T-helper 1 cell treated with Interleukin-12 subunit alpha and Interleukin-12 subunit beta and Interleukin-4 antibody, amounts not matched to agents 30 μg/mL and 1 μg/mL, for 36 hours (primary cell): ENCODE results near the gene CWF19L1.

ENCODE experiments used
- H3K27ac Mint-ChIP-seq: one replicate; pipeline ENCODE4 v1.8.0; 2021; ENCODE audit warnings: mild to moderate bottlenecking, mixed read lengths
- H3K27me3 Mint-ChIP-seq: one replicate; pipeline ENCODE4 v1.8.0; 2021; ENCODE audit warnings: low read depth, mixed read lengths
- H3K36me3 Mint-ChIP-seq: one replicate; pipeline ENCODE4 v1.8.0; 2021; ENCODE audit warnings: low read depth, mixed read lengths
- H3K4me1 Mint-ChIP-seq: one replicate; pipeline ENCODE4 v1.8.0; 2021; ENCODE audit warnings: low read depth, mixed read lengths
- H3K4me3 Mint-ChIP-seq: one replicate; pipeline ENCODE4 v1.8.0; 2021; ENCODE audit warnings: mild to moderate bottlenecking, moderate library complexity, mixed read lengths
- H3K9me3 Mint-ChIP-seq: one replicate; pipeline ENCODE4 v1.8.0; 2021; ENCODE audit warnings: mixed read lengths

CWF19L1 gene

DNA sequence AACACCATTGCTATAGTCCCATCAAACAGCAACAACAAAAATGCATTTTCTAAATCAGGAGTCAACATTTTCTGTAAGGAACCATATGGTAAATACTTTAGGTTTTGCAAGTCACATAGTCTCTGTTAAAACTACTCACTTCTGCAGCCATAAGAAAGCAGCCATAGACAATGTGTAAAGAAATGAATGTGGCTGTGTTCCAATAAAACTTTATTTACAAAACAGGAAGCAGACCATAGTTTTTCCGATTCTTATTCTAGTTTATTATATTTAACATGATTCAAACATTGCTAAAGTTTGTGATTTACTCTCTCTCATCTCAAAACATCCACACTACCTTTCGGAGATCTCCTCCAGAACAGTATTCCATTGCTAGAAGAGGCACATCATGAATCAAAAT, 44.9 kb downstream of the CWF19L1 start:
- Mint-ChIP-seq H3K9me3 (no peaks in the 10 kb centered on the region), H3K27me3 (no peaks in the 10 kb centered on the region), H3K27ac (no peak overlapping the region), H3K4me3 (no peak overlapping the region), H3K4me1 (peaks cover 8% of the 10 kb centered on the region), H3K36me3 (peaks cover 36% of the 10 kb centered on the region)

DNA sequence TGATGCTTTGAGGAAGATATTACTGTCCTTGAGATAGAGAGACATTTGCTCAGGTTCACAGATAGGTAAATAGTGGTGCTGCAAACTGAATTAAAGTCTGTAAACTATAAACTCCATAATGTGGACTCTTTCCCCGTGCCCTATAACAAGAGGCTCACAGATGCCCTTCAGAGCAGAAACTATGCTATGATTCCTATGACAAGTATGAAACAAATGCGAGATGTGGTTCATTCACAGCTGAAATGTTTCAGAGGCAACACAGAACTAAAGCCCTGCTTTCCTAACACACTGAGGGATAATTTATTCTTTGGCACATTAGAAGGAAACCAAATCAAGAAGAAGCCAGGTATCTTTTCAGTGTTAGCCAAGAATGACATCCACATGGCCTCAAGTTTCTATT, 51.4 kb downstream of the CWF19L1 start:
- Mint-ChIP-seq H3K27me3 (no peaks in the 10 kb centered on the region), H3K27ac (no peak overlapping the region), H3K4me3 (no peak overlapping the region), H3K4me1 (no peaks in the 10 kb centered on the region), H3K36me3 (peaks cover 40% of the 10 kb centered on the region), H3K9me3 (no peaks in the 10 kb centered on the region)

GRCh38 chr10:100209303-100209702, 58.1 kb downstream of the CWF19L1 start:
- no peak overlapping the region for H3K27ac Mint-ChIP-seq
- no peaks in the 10 kb centered on the region for H3K27me3 Mint-ChIP-seq
- H3K4me1 Mint-ChIP-seq = peaks cover 5% of the 10 kb centered on the region
- no peak overlapping the region for H3K4me3 Mint-ChIP-seq
- H3K9me3 Mint-ChIP-seq = no peaks in the 10 kb centered on the region
- peaks cover 24% of the 10 kb centered on the region for H3K36me3 Mint-ChIP-seq

DNA sequence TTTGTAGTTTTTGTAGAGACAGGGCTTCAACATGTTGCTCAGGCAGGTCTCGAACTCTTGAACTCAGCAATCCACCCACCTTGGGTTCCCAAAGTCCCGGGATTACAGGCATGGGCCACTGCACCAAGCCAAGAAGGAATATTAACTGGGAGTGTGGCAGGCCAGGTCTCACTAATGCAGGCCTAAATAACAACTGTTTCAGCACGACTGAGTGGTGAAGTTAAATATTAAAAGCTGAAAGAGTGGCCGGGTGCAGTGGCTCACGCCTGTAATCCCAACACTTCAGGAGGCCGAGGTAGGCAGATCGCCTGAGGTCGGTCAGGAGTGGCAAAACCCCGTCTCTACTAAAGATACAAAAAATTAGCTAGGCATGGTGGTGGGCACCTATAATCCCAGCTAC, 59.2 kb downstream of the CWF19L1 start:
- peaks cover 24% of the 10 kb centered on the region for H3K36me3 Mint-ChIP-seq
- no peak overlapping the region for H3K27ac Mint-ChIP-seq
- H3K9me3 Mint-ChIP-seq = no peaks in the 10 kb centered on the region
- no peak overlapping the region for H3K4me3 Mint-ChIP-seq
- H3K4me1 Mint-ChIP-seq = peaks cover 5% of the 10 kb centered on the region
- no peaks in the 10 kb centered on the region for H3K27me3 Mint-ChIP-seq

GRCh38 chr10:100204370-100204769, 63.1 kb downstream of the CWF19L1 start:
- H3K36me3 Mint-ChIP-seq = peaks cover 42% of the 10 kb centered on the region
- H3K27ac Mint-ChIP-seq = no peak overlapping the region
- no peaks in the 10 kb centered on the region for H3K27me3 Mint-ChIP-seq
- H3K9me3 Mint-ChIP-seq = no peaks in the 10 kb centered on the region
- H3K4me3 Mint-ChIP-seq = no peak overlapping the region
- H3K4me1 Mint-ChIP-seq = peaks cover 7% of the 10 kb centered on the region

DNA sequence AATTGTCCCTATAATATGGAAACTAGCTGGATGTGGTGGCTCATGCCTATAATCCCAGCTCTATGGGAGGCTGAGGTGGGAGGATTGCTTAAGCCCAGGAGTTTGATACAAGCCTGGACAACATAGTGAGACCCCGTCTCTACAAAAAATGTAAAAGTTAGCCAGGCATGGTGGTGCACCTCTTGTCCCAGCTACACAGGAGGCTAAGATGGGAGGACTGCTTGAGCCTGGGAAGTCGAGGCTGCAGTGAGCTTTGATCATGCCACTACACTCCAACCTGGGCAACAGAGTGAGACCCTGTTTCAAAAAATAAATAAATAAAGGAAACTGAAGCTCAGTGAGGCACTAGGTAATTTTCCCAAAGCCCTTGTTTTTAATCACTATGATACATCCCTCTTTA, 65.9 kb downstream of the CWF19L1 start:
- Mint-ChIP-seq H3K36me3 (peaks cover 52% of the 10 kb centered on the region), H3K27ac (no peak overlapping the region)

GRCh38 chr10:100194711-100195110, 72.7 kb downstream of the CWF19L1 start:
- Mint-ChIP-seq H3K27me3 (no peaks in the 10 kb centered on the region), H3K36me3 (peaks cover 47% of the 10 kb centered on the region), H3K4me1 (peaks cover 16% of the 10 kb centered on the region), H3K4me3 (no peak overlapping the region), H3K9me3 (no peaks in the 10 kb centered on the region), H3K27ac (no peak overlapping the region)

More for the DNA sequence above, 65.9 kb downstream of the CWF19L1 start:
- Mint-ChIP-seq H3K4me1 (peaks cover 7% of the 10 kb centered on the region), H3K27me3 (no peaks in the 10 kb centered on the region), H3K4me3 (no peak overlapping the region), H3K9me3 (no peaks in the 10 kb centered on the region)

DNA sequence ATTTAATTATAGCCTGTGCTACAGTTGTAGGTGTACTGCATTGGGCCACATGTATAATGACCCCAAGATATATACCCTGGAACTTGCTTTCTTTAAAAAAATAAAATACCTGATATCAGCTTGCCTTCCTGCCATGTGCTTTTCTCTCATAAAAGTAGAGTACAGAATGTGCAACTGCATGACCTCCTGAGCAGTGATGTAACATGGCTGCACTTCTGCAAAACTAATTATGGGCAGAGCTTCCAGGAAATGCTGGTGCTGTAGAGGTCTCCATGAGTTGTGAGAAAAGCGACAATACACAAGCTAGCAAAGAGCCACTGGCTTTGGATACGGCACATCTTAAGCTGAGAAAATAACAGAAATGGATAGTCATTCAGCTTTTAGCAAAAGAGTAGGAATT, 75.1 kb downstream of the CWF19L1 start:
- Mint-ChIP-seq H3K36me3 (peaks cover 44% of the 10 kb centered on the region), H3K9me3 (no peaks in the 10 kb centered on the region), H3K27me3 (no peaks in the 10 kb centered on the region), H3K4me1 (peaks cover 21% of the 10 kb centered on the region), H3K27ac (no peak overlapping the region), H3K4me3 (no peak overlapping the region)

- H3K36me3 Mint-ChIP-seq = peaks cover 40% of the 10 kb centered on the region
- H3K27me3 Mint-ChIP-seq = no peaks in the 10 kb centered on the region
- no peaks in the 10 kb centered on the region for H3K9me3 Mint-ChIP-seq
- peaks cover 54% of the 10 kb centered on the region for H3K4me1 Mint-ChIP-seq
- H3K4me3 Mint-ChIP-seq = peak overlapping the region; percentile 96
- H3K27ac Mint-ChIP-seq = peak overlapping the region; percentile 89
Measured at GRCh38 chr10:100186253-100187212, 80.9 kb downstream of the CWF19L1 start.

DNA sequence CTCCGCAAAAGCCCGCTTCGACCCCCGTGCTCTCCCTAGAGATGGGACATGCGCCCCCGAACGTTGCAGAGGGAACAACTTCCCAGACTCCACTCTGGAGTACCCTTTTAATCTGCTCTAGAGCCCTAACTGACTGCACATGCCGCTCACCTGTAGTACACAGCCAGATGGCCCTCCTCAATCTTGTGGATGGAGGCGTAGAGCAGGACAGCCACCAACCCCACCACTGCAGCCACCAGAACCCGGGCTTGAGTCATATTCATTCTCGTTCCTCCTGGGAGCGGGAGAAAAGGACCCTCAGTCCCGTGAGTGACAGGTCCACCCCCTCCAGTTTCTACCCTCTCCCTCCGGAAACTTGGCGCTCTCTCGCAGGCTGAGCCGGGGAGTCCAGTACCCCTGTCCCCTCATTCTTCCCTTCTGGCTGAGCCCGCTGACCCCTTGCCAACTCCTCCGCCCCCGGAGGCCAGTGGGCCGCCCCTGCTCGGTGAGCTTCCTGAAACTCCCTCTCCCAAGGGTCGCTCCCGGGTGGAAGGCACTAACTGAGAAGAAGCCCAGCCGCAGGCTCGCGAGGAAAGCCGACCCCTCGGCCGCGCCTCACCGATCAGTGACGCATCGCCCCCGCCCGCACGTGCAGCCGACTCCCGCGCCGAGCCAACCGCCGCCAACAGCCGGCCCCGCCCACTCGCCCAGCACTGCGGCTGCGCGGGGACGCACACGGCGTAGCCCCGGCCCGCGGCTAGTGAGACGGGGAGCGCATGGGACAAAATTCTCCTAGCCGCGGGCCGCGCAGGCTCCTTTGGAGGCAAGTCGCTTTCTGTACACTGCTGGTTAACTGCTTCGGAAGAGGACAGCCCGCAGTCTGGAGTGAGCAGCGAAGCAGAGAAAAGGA, 81.8 kb downstream of the CWF19L1 start, which contains the start of gene ERLIN1:
ERLIN1 (minus strand) TSS at position 666 of the 889 bp plus-strand sequence; CDS start at position 263, 403 bp downstream.
- peak within 1 kb of the TSS; percentile 96 for H3K4me3 Mint-ChIP-seq
- peaks cover 48% of the 10 kb centered on the region for H3K4me1 Mint-ChIP-seq
- no peaks in the 10 kb centered on the region for H3K27me3 Mint-ChIP-seq
- peak within 1 kb of the TSS; percentile 89 for H3K27ac Mint-ChIP-seq
- no peaks in the 10 kb centered on the region for H3K9me3 Mint-ChIP-seq
- peaks cover 33% of the 10 kb centered on the region for H3K36me3 Mint-ChIP-seq

GRCh38 chr10:100184840-100185239, 82.6 kb downstream of the CWF19L1 start:
- Mint-ChIP-seq H3K27ac (peak overlapping the region; percentile 89), H3K4me1 (peaks cover 51% of the 10 kb centered on the region), H3K36me3 (peaks cover 37% of the 10 kb centered on the region), H3K9me3 (no peaks in the 10 kb centered on the region), H3K27me3 (no peaks in the 10 kb centered on the region), H3K4me3 (peak overlapping the region; percentile 96)

- no peaks in the 10 kb centered on the region for H3K27me3 Mint-ChIP-seq
- no peaks in the 10 kb centered on the region for H3K9me3 Mint-ChIP-seq
- H3K36me3 Mint-ChIP-seq = peaks cover 36% of the 10 kb centered on the region
- H3K27ac Mint-ChIP-seq = peak overlapping the region; percentile 6
- peaks cover 51% of the 10 kb centered on the region for H3K4me1 Mint-ChIP-seq
- peak overlapping the region; percentile 96 for H3K4me3 Mint-ChIP-seq
Measured at GRCh38 chr10:100184426-100184825, 83.0 kb downstream of the CWF19L1 start.

GRCh38 chr10:100183481-100183880, 84.0 kb downstream of the CWF19L1 start:
- H3K4me1 Mint-ChIP-seq = peaks cover 51% of the 10 kb centered on the region
- H3K4me3 Mint-ChIP-seq = no peak overlapping the region
- H3K27ac Mint-ChIP-seq = peak overlapping the region; percentile 8
- H3K36me3 Mint-ChIP-seq = peaks cover 32% of the 10 kb centered on the region
- H3K27me3 Mint-ChIP-seq = no peaks in the 10 kb centered on the region
- H3K9me3 Mint-ChIP-seq = no peaks in the 10 kb centered on the region

DNA sequence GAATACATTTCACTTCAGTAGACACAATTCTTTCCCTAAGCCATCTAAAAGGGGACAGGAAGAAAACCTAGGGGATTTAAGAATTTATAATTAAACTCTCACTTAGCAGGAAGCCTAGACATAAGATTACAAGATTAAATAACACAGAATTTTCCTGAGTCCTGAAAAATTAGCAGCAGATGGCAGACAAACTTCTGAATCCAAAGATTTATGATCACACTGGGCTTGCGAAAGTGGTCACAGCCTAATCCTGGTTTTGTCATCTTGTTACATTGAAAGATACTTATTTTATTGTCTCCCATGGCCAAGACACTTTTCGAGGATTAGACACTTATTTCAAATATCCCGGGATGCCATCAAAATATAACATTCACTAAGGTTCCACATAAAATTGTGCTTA, 84.5 kb downstream of the CWF19L1 start:
- no peaks in the 10 kb centered on the region for H3K9me3 Mint-ChIP-seq
- no peak overlapping the region for H3K27ac Mint-ChIP-seq
- peaks cover 50% of the 10 kb centered on the region for H3K4me1 Mint-ChIP-seq
- peaks cover 33% of the 10 kb centered on the region for H3K36me3 Mint-ChIP-seq
- no peak overlapping the region for H3K4me3 Mint-ChIP-seq
- no peaks in the 10 kb centered on the region for H3K27me3 Mint-ChIP-seq
